HEK293T (cell line): ENCODE results near the gene LIME1.

Source experiments
- ARNT ChIP-seq: fragments of 450-650 bp; IDR thresholded peaks from 2 replicates; pipeline ENCODE4 v1.6.1; 2017; ENCODE audit warnings: mild to moderate bottlenecking
- BHLHE40 ChIP-seq: fragments of 450-650 bp; IDR thresholded peaks from 2 replicates; pipeline ENCODE4 v1.6.1; 2016; ENCODE audit warnings: mild to moderate bottlenecking, moderate library complexity, borderline replicate concordance
- ELF4 ChIP-seq: fragments of 450-650 bp; IDR thresholded peaks from 2 replicates; pipeline ENCODE4 v1.6.1; 2017; ENCODE audit warnings: antibody characterized with exemption
- FOXA1 ChIP-seq: fragments of 450-650 bp; IDR thresholded peaks from 2 replicates; pipeline ENCODE4 v1.6.1; 2016; ENCODE audit warnings: mild to moderate bottlenecking
- FOXK2 ChIP-seq: fragments of 450-650 bp; IDR thresholded peaks from 2 replicates; pipeline ENCODE4 v1.6.1; 2016; ENCODE audit warnings: mild to moderate bottlenecking
- FOXM1 ChIP-seq: fragments of 450-650 bp; IDR thresholded peaks from 2 replicates; pipeline ENCODE4 v1.6.1; 2017; ENCODE audit warnings: mild to moderate bottlenecking, borderline replicate concordance
- HDGF ChIP-seq: fragments of 450-650 bp; IDR thresholded peaks from 2 replicates; pipeline ENCODE4 v1.6.1; 2017; ENCODE audit warnings: antibody characterized with exemption, borderline replicate concordance
- L3MBTL2 ChIP-seq: fragments of 450-650 bp; conservative IDR thresholded peaks from 2 replicates; pipeline ENCODE4 v1.6.1; 2016; ENCODE audit warnings: mild to moderate bottlenecking
- NFRKB ChIP-seq: fragments of 450-650 bp; IDR thresholded peaks from 2 replicates; pipeline ENCODE4 v1.6.1; 2016; ENCODE audit warnings: mild to moderate bottlenecking, moderate library complexity
- PKNOX1 ChIP-seq: fragments of 450-650 bp; IDR thresholded peaks from 2 replicates; pipeline ENCODE4 v1.6.1; 2016
- SP1 ChIP-seq: fragments of 450-650 bp; IDR thresholded peaks from 2 replicates; pipeline ENCODE4 v1.6.1; 2017
- SUZ12 ChIP-seq: fragments of 450-650 bp; IDR thresholded peaks from 2 replicates; pipeline ENCODE4 v1.6.1; 2016; ENCODE audit warnings: mild to moderate bottlenecking
- TARDBP ChIP-seq: fragments of 450-650 bp; IDR thresholded peaks from 2 replicates; pipeline ENCODE4 v1.6.1; 2016

DNA sequence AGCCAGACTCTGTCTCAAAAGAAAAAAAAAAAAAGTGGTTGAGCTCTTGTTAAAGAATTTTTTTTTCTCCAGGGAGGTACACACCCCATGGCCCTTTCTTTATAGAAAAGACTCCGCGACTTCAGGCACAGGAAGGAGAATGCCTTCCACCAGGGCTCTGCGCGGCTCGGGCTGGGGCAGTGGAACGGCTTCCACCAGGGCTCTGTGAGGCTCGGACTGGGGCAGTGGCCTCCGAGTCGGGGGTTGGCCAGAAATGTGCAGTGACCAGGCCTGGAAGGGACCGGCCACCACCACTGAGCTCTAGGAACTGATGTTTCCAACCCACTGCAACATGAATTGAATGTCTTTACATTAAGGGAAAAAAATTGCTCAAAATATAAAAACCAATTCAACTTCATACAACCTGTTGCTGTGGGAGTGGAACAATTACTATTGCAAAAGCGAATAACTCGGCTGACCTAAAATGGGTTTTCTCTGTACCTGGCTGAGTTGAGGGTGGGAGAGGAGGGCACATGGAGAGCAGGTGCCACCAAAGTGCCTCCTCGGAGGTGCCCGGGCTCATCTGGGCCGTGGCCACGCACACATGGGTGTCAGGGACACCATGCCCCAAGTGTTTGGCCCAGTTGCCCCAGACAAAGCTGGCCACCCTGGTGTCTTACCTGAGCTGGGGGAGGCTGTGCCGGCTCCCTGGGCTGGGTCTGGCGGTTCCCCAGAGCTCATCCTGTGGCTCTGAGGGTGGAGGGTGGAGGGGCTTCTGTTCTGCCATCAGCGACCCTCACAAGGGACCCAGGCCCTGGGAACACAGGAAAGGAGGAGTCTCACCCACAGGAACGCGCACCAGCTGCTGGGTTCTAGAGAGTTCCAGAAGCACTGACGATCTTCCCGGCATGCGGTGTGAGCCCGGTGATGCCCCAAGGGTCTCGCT is 32.4 kb downstream of the LIME1 start:
- TF ChIP-seq BHLHE40 (no peak), NFRKB (no peak), FOXA1 (no peak), FOXK2 (no peak), SP1 (no peak), FOXM1 (no peak), ELF4 (no peak), SUZ12 (no peak), ARNT (no peak), L3MBTL2 (no peak), PKNOX1 (no peak), TARDBP (no peak), HDGF (no peak)
